OCI-LY3 (cell line): ENCODE data around the gene ANK2.

Experiments
- CTCF ChIP-seq: fragments of 200-600, 300-600 bp; sonication (generic); IDR thresholded peaks from 2 replicates; pipeline ENCODE4 v1.5.1; 2014; ENCODE audit warnings: antibody characterized with exemption, low read length, low read depth
- EZH2phosphoT487 ChIP-seq: fragments of 200-600 bp; shearing (Covaris generic); IDR thresholded peaks from 2 replicates; pipeline ENCODE4 v1.6.1; 2018; ENCODE audit warnings: antibody characterized with exemption, mixed run types, low read depth

- TF ChIP-seq CTCF (no peak), EZH2phosphoT487 (no peak)
These were observed 223.1 kb downstream of the ANK2 start for GRCh38 chr4:113272523-113272922.
